Astrocyte (in vitro differentiated cells and primary cell): ENCODE measurements around the gene CXCL8. TPM values are rescaled to one million over a fixed set of nuclear protein-coding genes. Genes with fewer than 3 reads are reported as not detected.

Experiments
- DNase-seq: peaks from one replicate; pipeline ENCODE4 v3.0.0-alpha.2; 2010; ENCODE audit warnings: low read depth
- FAIRE-seq: peaks from 2 replicates; lab custom pipeline; 2011; peaks lifted over from hg19 to GRCh38; lab: Jason Lieb, UNC
- H2AFZ ChIP-seq: 2 replicates; pipeline ENCODE4 v1.6.0; 2012; ENCODE audit warnings: low read depth, low read length, inconsistent platforms
- H3K27ac ChIP-seq: 2 replicates; pipeline ENCODE4 v1.5.1; 2011; ENCODE audit warnings: low read depth, low read length, inconsistent platforms
- H3K27me3 ChIP-seq: 2 replicates; pipeline ENCODE4 v1.6.0; 2011; ENCODE audit warnings: low read length, inconsistent platforms; ENCODE audit not compliant: insufficient read depth
- H3K36me3 ChIP-seq: 2 replicates; pipeline ENCODE4 v1.5.1; 2011; ENCODE audit warnings: low read length, inconsistent platforms; ENCODE audit not compliant: insufficient read depth
- H3K4me1 ChIP-seq: 2 replicates; pipeline ENCODE4 v1.5.1; 2011; ENCODE audit warnings: low read length, inconsistent platforms; ENCODE audit not compliant: insufficient read depth
- H3K4me2 ChIP-seq: 2 replicates; pipeline ENCODE4 v1.6.0; 2012; ENCODE audit warnings: low read length, inconsistent platforms
- H3K4me3 ChIP-seq: 2 replicates; pipeline ENCODE4 v1.5.1; 2011; ENCODE audit warnings: low read depth, mild to moderate bottlenecking, low read length, inconsistent platforms; ENCODE audit not compliant: insufficient read depth
- H3K79me2 ChIP-seq: 2 replicates; pipeline ENCODE4 v1.6.0; 2012; ENCODE audit warnings: mild to moderate bottlenecking, low read length, inconsistent platforms; ENCODE audit not compliant: insufficient read depth
- H3K9ac ChIP-seq: 2 replicates; pipeline ENCODE4 v1.6.0; 2012; ENCODE audit warnings: mild to moderate bottlenecking, low read length, inconsistent platforms
- H3K9me3 ChIP-seq: 2 replicates; pipeline ENCODE4 v1.5.1; 2012; ENCODE audit warnings: low read depth, mild to moderate bottlenecking, low read length, inconsistent platforms; ENCODE audit not compliant: insufficient read depth
- H4K20me1 ChIP-seq: 2 replicates; pipeline ENCODE4 v1.6.0; 2012; ENCODE audit warnings: low read length, inconsistent platforms; ENCODE audit not compliant: insufficient read depth
- H3K27ac Mint-ChIP-seq: one replicate; pipeline ENCODE4 v1.8.0; 2021; ENCODE audit warnings: mild to moderate bottlenecking, mixed read lengths; ENCODE audit not compliant: unreplicated experiment
- H3K27me3 Mint-ChIP-seq: one replicate; pipeline ENCODE4 v1.8.0; 2021; ENCODE audit warnings: low read depth, mixed read lengths; ENCODE audit not compliant: unreplicated experiment
- H3K36me3 Mint-ChIP-seq: one replicate; pipeline ENCODE4 v1.8.0; 2021; ENCODE audit warnings: low read depth, mixed read lengths; ENCODE audit not compliant: unreplicated experiment
- H3K4me1 Mint-ChIP-seq: one replicate; pipeline ENCODE4 v1.8.0; 2021; ENCODE audit warnings: low read depth, mixed read lengths; ENCODE audit not compliant: unreplicated experiment
- H3K4me3 Mint-ChIP-seq: one replicate; pipeline ENCODE4 v1.8.0; 2021; ENCODE audit warnings: mild to moderate bottlenecking, moderate library complexity, mixed read lengths; ENCODE audit not compliant: unreplicated experiment
- H3K9me3 Mint-ChIP-seq: one replicate; pipeline ENCODE4 v1.8.0; 2021; ENCODE audit warnings: mild to moderate bottlenecking, mixed read lengths; ENCODE audit not compliant: unreplicated experiment
- EZH2 ChIP-seq: IDR thresholded peaks from 2 replicates; pipeline ENCODE4 v1.6.1; 2012; ENCODE audit warnings: mild to moderate bottlenecking, low read length, inconsistent platforms; ENCODE audit not compliant: insufficient read depth
- total RNA-seq: library from RNA; stranded (reverse); gene quantifications from 2 replicates; pipeline ENCODE4 v1.2.1, GENCODE V29; 2021
- TF ChIP-seq, protein P1 (sequence below): IDR thresholded peaks from 2 replicates; pipeline ENCODE4 v1.5.1; 2011; ENCODE audit warnings: low read depth, mild to moderate bottlenecking, inconsistent platforms, low read length, moderate library complexity; ENCODE audit not compliant: insufficient read depth

Gene CXCL8
- total RNA-seq, 1 donor from 2014 or later = 1.5 TPM

DNA sequence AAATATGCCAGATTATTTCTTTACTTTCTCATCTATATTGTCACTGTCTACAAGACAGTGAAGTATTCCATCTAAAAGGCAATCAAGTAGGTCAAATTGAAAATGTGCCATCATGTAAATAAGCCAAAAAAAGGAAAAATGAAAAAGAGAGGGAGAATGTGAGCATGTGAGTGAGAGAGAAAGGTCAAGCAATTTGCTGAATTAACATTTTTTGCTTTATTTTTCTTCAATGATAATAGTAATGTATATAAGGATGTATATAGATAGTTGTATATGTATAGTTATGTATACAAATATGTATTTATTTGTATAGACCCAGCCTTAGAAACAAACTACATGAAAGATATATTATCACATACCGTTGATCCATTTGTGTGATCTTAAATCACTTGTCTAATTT lies 11.5 kb downstream of the CXCL8 start:
- no peaks in the 10 kb centered on the region for H3K79me2 ChIP-seq
- no peaks in the 10 kb centered on the region for H3K9me3 ChIP-seq
- TF ChIP-seq EZH2 = no peak
- TF ChIP-seq, protein P1, sequence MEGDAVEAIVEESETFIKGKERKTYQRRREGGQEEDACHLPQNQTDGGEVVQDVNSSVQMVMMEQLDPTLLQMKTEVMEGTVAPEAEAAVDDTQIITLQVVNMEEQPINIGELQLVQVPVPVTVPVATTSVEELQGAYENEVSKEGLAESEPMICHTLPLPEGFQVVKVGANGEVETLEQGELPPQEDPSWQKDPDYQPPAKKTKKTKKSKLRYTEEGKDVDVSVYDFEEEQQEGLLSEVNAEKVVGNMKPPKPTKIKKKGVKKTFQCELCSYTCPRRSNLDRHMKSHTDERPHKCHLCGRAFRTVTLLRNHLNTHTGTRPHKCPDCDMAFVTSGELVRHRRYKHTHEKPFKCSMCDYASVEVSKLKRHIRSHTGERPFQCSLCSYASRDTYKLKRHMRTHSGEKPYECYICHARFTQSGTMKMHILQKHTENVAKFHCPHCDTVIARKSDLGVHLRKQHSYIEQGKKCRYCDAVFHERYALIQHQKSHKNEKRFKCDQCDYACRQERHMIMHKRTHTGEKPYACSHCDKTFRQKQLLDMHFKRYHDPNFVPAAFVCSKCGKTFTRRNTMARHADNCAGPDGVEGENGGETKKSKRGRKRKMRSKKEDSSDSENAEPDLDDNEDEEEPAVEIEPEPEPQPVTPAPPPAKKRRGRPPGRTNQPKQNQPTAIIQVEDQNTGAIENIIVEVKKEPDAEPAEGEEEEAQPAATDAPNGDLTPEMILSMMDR = no peak
- Mint-ChIP-seq H3K36me3 (no peaks in the 10 kb centered on the region), H3K4me1 (peaks cover 5% of the 10 kb centered on the region), H3K4me3 (no peak overlapping the region), H3K27me3 (no peaks in the 10 kb centered on the region), H3K9me3 (no peaks in the 10 kb centered on the region), H3K27ac (peak overlapping the region; percentile 48)
- no peak overlapping the region for H3K4me3 ChIP-seq
- no peak overlapping the region for H2AFZ ChIP-seq
- H3K27ac ChIP-seq = no peak overlapping the region
- no peaks in the 10 kb centered on the region for H4K20me1 ChIP-seq
- no peak overlapping the region for H3K9ac ChIP-seq
- no peak overlapping the region for H3K4me2 ChIP-seq
- FAIRE-seq (no peak), DNase-seq (no peak)
- no peaks in the 10 kb centered on the region for H3K4me1 ChIP-seq
- no peaks in the 10 kb centered on the region for H3K27me3 ChIP-seq
- no peaks in the 10 kb centered on the region for H3K36me3 ChIP-seq

DNA sequence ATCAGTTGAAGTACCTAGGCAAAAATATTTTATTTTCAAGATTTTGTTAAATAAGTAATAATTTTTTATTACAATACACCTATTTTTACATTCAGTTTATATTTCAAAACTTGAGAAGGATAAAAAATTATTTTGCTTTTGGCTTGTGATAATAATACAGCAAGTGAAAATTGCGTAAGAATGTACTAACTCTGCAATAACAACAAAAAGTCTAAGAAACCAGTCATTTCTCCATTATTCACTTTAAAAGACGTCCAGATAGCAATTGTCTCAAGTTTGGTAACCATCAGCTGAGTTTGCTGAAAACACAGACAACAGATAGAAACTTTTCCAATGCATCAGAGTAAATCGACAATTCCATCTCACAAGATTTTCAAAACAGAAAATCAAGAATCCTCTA lies 12.1 kb downstream of the CXCL8 start:
- H2AFZ ChIP-seq = no peak overlapping the region
- no peaks in the 10 kb centered on the region for H3K27me3 ChIP-seq
- Mint-ChIP-seq H3K9me3 (no peaks in the 10 kb centered on the region), H3K4me1 (peaks cover 5% of the 10 kb centered on the region), H3K27ac (no peak overlapping the region), H3K27me3 (no peaks in the 10 kb centered on the region), H3K4me3 (no peak overlapping the region), H3K36me3 (no peaks in the 10 kb centered on the region)
- no peak overlapping the region for H3K4me3 ChIP-seq
- no peaks in the 10 kb centered on the region for H3K9me3 ChIP-seq
- no peak for DNase-seq
- H4K20me1 ChIP-seq = no peaks in the 10 kb centered on the region
- TF ChIP-seq, protein P1 = no peak
- no peak for TF ChIP-seq EZH2
- no peak overlapping the region for H3K4me2 ChIP-seq
- H3K36me3 ChIP-seq = no peaks in the 10 kb centered on the region
- H3K4me1 ChIP-seq = no peaks in the 10 kb centered on the region
- FAIRE-seq = peak; percentile 41
- H3K79me2 ChIP-seq = no peaks in the 10 kb centered on the region
- H3K9ac ChIP-seq = no peak overlapping the region
- H3K27ac ChIP-seq = no peak overlapping the region

DNA sequence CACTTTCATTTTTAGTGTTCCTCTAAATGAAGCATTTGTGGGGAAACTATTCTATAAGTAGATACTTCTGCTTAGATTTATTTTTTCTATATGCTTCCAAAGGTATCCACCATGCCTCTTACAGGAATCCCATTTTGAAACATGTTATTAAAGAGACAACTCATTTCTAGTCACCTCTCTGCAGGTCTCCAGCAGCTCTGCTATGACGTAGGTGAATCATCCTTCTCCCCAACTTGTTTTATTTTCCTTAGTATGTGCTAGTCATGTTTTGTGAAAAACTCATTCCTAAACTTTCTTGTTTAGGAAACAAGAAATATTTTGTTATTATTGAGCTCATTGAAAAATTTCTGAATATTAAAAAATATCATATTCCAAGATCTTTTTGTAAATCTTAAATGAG lies 12.8 kb downstream of the CXCL8 start:
- no peak overlapping the region for H3K4me3 Mint-ChIP-seq
- no peaks in the 10 kb centered on the region for H3K27me3 ChIP-seq
- no peaks in the 10 kb centered on the region for H3K36me3 Mint-ChIP-seq
- TF ChIP-seq, protein P1 = no peak
- TF ChIP-seq EZH2 = no peak
- DNase-seq (no peak), FAIRE-seq (no peak)
- H3K4me1 Mint-ChIP-seq = peaks cover 5% of the 10 kb centered on the region
- no peaks in the 10 kb centered on the region for H3K79me2 ChIP-seq
- H3K36me3 ChIP-seq = no peaks in the 10 kb centered on the region
- no peaks in the 10 kb centered on the region for H3K9me3 Mint-ChIP-seq
- H3K4me2 ChIP-seq = no peak overlapping the region
- no peaks in the 10 kb centered on the region for H3K4me1 ChIP-seq
- no peaks in the 10 kb centered on the region for H4K20me1 ChIP-seq
- H3K27ac Mint-ChIP-seq = no peak overlapping the region
- H3K9me3 ChIP-seq = no peaks in the 10 kb centered on the region
- no peak overlapping the region for H3K27ac ChIP-seq
- H3K4me3 ChIP-seq = no peak overlapping the region
- no peak overlapping the region for H3K9ac ChIP-seq
- H2AFZ ChIP-seq = no peak overlapping the region
- no peaks in the 10 kb centered on the region for H3K27me3 Mint-ChIP-seq
